ENCODE data around the gene CACNG4. TPM values are rescaled to one million over a fixed set of nuclear protein-coding genes. Genes with fewer than 3 reads are reported as not detected.

CACNG4 gene
- total RNA-seq, 2 experiments from 2014 or later: not detected

GRCh38 chr17:66949501-66949900 is 15.0 kb upstream of the CACNG4 start:
- ATAC-seq (no peak), DNase-seq (no peak)
- H3K27me3 Mint-ChIP-seq: peaks cover 42% of the 10 kb centered on the region
- no peak overlapping the region for H3K27ac Mint-ChIP-seq
- no peaks in the 10 kb centered on the region for H3K9me3 Mint-ChIP-seq (ENCODE audit: low read depth)
- CTCF ChIA-PET: no interaction called here
- no peaks in the 10 kb centered on the region for H3K36me3 Mint-ChIP-seq
- H3K4me1 Mint-ChIP-seq: no peaks in the 10 kb centered on the region
- H3K4me3 Mint-ChIP-seq: no peak overlapping the region

GRCh38 chr17:66950325-66950724 is 14.2 kb upstream of the CACNG4 start:
- Mint-ChIP-seq H3K4me1 (no peaks in the 10 kb centered on the region), H3K4me3 (no peak overlapping the region)

GRCh38 chr17:66950886-66951604 is 13.5 kb upstream of the CACNG4 start:
- Mint-ChIP-seq H3K4me3 (no peak overlapping the region), H3K9me3 (ENCODE audit: low read depth) (no peaks in the 10 kb centered on the region), H3K27ac (no peak overlapping the region), H3K4me1 (no peaks in the 10 kb centered on the region), H3K36me3 (no peaks in the 10 kb centered on the region), H3K27me3 (peaks cover 27% of the 10 kb centered on the region)
- CTCF ChIA-PET: no interaction called here
- no peak for DNase-seq
- ATAC-seq: no peak

More at GRCh38 chr17:66950325-66950724, 14.2 kb upstream of the CACNG4 start:
- Mint-ChIP-seq H3K27me3 (peaks cover 35% of the 10 kb centered on the region), H3K9me3 (ENCODE audit: low read depth) (no peaks in the 10 kb centered on the region), H3K27ac (no peak overlapping the region), H3K36me3 (no peaks in the 10 kb centered on the region)
- CTCF ChIA-PET: no interaction called here
- ATAC-seq (no peak), DNase-seq (no peak)

- ATAC-seq (no peak), DNase-seq (no peak)
- H3K9me3 Mint-ChIP-seq (ENCODE audit: low read depth): no peaks in the 10 kb centered on the region
- no peak overlapping the region for H3K27ac Mint-ChIP-seq
- no peak overlapping the region for H3K4me3 Mint-ChIP-seq
- no peaks in the 10 kb centered on the region for H3K36me3 Mint-ChIP-seq
- peaks cover 22% of the 10 kb centered on the region for H3K27me3 Mint-ChIP-seq
- H3K4me1 Mint-ChIP-seq: no peaks in the 10 kb centered on the region
- CTCF ChIA-PET: no interaction called here
These were observed 12.9 kb upstream of the CACNG4 start for GRCh38 chr17:66951605-66951953.

- no peak for ATAC-seq
- Mint-ChIP-seq H3K9me3 (ENCODE audit: low read depth) (no peaks in the 10 kb centered on the region), H3K36me3 (no peaks in the 10 kb centered on the region), H3K4me1 (no peaks in the 10 kb centered on the region), H3K4me3 (no peak overlapping the region), H3K27me3 (peaks cover 18% of the 10 kb centered on the region), H3K27ac (no peak overlapping the region)
- no peak for DNase-seq
- CTCF ChIA-PET: no interaction called here
These were observed 12.4 kb upstream of the CACNG4 start for GRCh38 chr17:66952031-66952524.

- H3K4me1 Mint-ChIP-seq: no peaks in the 10 kb centered on the region
- peaks cover 18% of the 10 kb centered on the region for H3K27me3 Mint-ChIP-seq
- no peak overlapping the region for H3K27ac Mint-ChIP-seq
- no peaks in the 10 kb centered on the region for H3K36me3 Mint-ChIP-seq
- DNase-seq: no peak
- ATAC-seq: no peak
- H3K4me3 Mint-ChIP-seq: no peak overlapping the region
- H3K9me3 Mint-ChIP-seq (ENCODE audit: low read depth): no peaks in the 10 kb centered on the region
- CTCF ChIA-PET: no interaction called here
These were observed 11.6 kb upstream of the CACNG4 start for GRCh38 chr17:66952681-66953629.

- Mint-ChIP-seq H3K4me3 (no peak overlapping the region), H3K27ac (no peak overlapping the region), H3K27me3 (peaks cover 12% of the 10 kb centered on the region), H3K36me3 (no peaks in the 10 kb centered on the region), H3K4me1 (no peaks in the 10 kb centered on the region), H3K9me3 (ENCODE audit: low read depth) (no peaks in the 10 kb centered on the region)
- DNase-seq: no peak
- CTCF ChIA-PET: no interaction called here
- no peak for ATAC-seq
These were observed 10.9 kb upstream of the CACNG4 start for GRCh38 chr17:66953630-66954020.

GRCh38 chr17:66954632-66955031 is 9.9 kb upstream of the CACNG4 start:
- Mint-ChIP-seq H3K4me1 (no peaks in the 10 kb centered on the region), H3K27ac (no peak overlapping the region), H3K27me3 (peaks cover 13% of the 10 kb centered on the region), H3K4me3 (no peak overlapping the region), H3K36me3 (no peaks in the 10 kb centered on the region), H3K9me3 (ENCODE audit: low read depth) (no peaks in the 10 kb centered on the region)
- no peak for DNase-seq
- CTCF ChIA-PET: no interaction called here
- ATAC-seq: no peak

GRCh38 chr17:66955821-66956220 is 8.7 kb upstream of the CACNG4 start:
- no peaks in the 10 kb centered on the region for H3K4me1 Mint-ChIP-seq
- H3K36me3 Mint-ChIP-seq: no peaks in the 10 kb centered on the region
- ATAC-seq: no peak
- DNase-seq: no peak
- H3K27ac Mint-ChIP-seq: no peak overlapping the region
- H3K9me3 Mint-ChIP-seq (ENCODE audit: low read depth): no peaks in the 10 kb centered on the region
- no peak overlapping the region for H3K4me3 Mint-ChIP-seq
- CTCF ChIA-PET: no interaction called here
- H3K27me3 Mint-ChIP-seq: peaks cover 13% of the 10 kb centered on the region

GRCh38 chr17:66956941-66957340 is 7.6 kb upstream of the CACNG4 start:
- H3K4me1 Mint-ChIP-seq: no peaks in the 10 kb centered on the region
- H3K27ac Mint-ChIP-seq: no peak overlapping the region
- peaks cover 14% of the 10 kb centered on the region for H3K27me3 Mint-ChIP-seq
- H3K4me3 Mint-ChIP-seq: no peak overlapping the region
- H3K36me3 Mint-ChIP-seq: no peaks in the 10 kb centered on the region
- ATAC-seq (no peak), DNase-seq (no peak)
- CTCF ChIA-PET: no interaction called here
- H3K9me3 Mint-ChIP-seq (ENCODE audit: low read depth): no peaks in the 10 kb centered on the region

- Mint-ChIP-seq H3K27me3 (peaks cover 18% of the 10 kb centered on the region), H3K27ac (no peak overlapping the region), H3K9me3 (ENCODE audit: low read depth) (no peaks in the 10 kb centered on the region), H3K4me1 (no peaks in the 10 kb centered on the region), H3K36me3 (no peaks in the 10 kb centered on the region), H3K4me3 (no peak overlapping the region)
- DNase-seq (no peak), ATAC-seq (no peak)
- CTCF ChIA-PET: no interaction called here
These were observed 7.2 kb upstream of the CACNG4 start for GRCh38 chr17:66957343-66957742.

GRCh38 chr17:66957951-66958579 is 6.4 kb upstream of the CACNG4 start:
- H3K27ac Mint-ChIP-seq: no peak overlapping the region
- peaks cover 25% of the 10 kb centered on the region for H3K27me3 Mint-ChIP-seq
- H3K36me3 Mint-ChIP-seq: no peaks in the 10 kb centered on the region
- CTCF ChIA-PET: no interaction called here
- no peak overlapping the region for H3K4me3 Mint-ChIP-seq
- no peaks in the 10 kb centered on the region for H3K9me3 Mint-ChIP-seq (ENCODE audit: low read depth)
- no peaks in the 10 kb centered on the region for H3K4me1 Mint-ChIP-seq
- no peak for ATAC-seq
- no peak for DNase-seq

- H3K27me3 Mint-ChIP-seq: peaks cover 38% of the 10 kb centered on the region
- DNase-seq (no peak), ATAC-seq (no peak)
- CTCF ChIA-PET: no interaction called here
- H3K4me1 Mint-ChIP-seq: peaks cover 2% of the 10 kb centered on the region
- no peak overlapping the region for H3K27ac Mint-ChIP-seq
- H3K4me3 Mint-ChIP-seq: no peak overlapping the region
- H3K9me3 Mint-ChIP-seq (ENCODE audit: low read depth): no peaks in the 10 kb centered on the region
- H3K36me3 Mint-ChIP-seq: no peaks in the 10 kb centered on the region
These were observed 4.7 kb upstream of the CACNG4 start for GRCh38 chr17:66959641-66960375.

All from activated CD8-positive, alpha-beta memory T cell treated with anti-CD3 and anti-CD28 coated beads, Interleukin-2, amount 10 ng/mL, durations not matched to agents 7 days and 5 days (primary cell).